ENCODE results near the gene NLRP9. TPM values are rescaled to one million over a fixed set of nuclear protein-coding genes. Genes with fewer than 3 reads are reported as not detected.
A peak's percentile ranks its signal among the peaks of the same experiment; 100 is the strongest.

NLRP9 gene
- total RNA-seq, 1 experiment from 2014 or later: not detected

GRCh38 chr19:55673889-55674288, 64.3 kb downstream of the NLRP9 start:
- H3K4me1 ChIP-seq (ENCODE audit: control insufficient read depth in 1 of 2, insufficient read depth in 2 of 2, low read length in 2 of 2): peaks cover 11 to 39% of the 10 kb centered on the region in 2 experiments
- peak overlapping the region; percentile 84 for H3K9ac ChIP-seq (ENCODE audit: low read length)
- CTCF ChIA-PET: interaction anchor here (1.0 to 1.1 kb wide), 2 partner anchors 19 to 206 kb away, joined by 3 read pairs; partner anchors contain the start of gene U2AF2
- no peaks in the 10 kb centered on the region for H3K27me3 ChIP-seq (ENCODE audit: insufficient read depth, low read length)
- H3K9me2 ChIP-seq (ENCODE audit: insufficient read depth): no peaks in the 10 kb centered on the region
- H3K4me2 ChIP-seq (ENCODE audit: low read length): peak overlapping the region; percentile 77
- peaks cover 18 to 41% of the 10 kb centered on the region in 2 experiments; a peak in 3 of 4 replicates for H3K36me3 ChIP-seq (ENCODE audit: control insufficient read depth in 1 of 2, insufficient read depth in 2 of 2, low read length in 2 of 2)
- no peak overlapping the region for H2AFZ ChIP-seq (ENCODE audit: low read depth, low read length, poor library complexity, severe bottlenecking)
- H3K9me3 ChIP-seq (ENCODE audit: control insufficient read depth in 1 of 2, insufficient read depth in 1 of 2, low read depth in 1 of 2, low read length in 2 of 2): no peaks in the 10 kb centered on the region
- 0 out of 2 replicates have a peak, but pooled peaks cover 8% of the 10 kb centered on the region for H4K20me1 ChIP-seq (ENCODE audit: insufficient read depth)
- RAD21 ChIA-PET (ENCODE audit: low non-redundant PET in 1 of 2, low total read pairs in 2 of 2, uncharacterized antibody in 2 of 2, unreplicated experiment in 2 of 2): no interaction called here
- 0 out of 2 replicates have a peak overlapping the region, but pooled peaks have one; percentile 39 for H3K27ac ChIP-seq (ENCODE audit: low read depth, low read length)
- peaks cover 92% of the 10 kb centered on the region for H3K79me2 ChIP-seq (ENCODE audit: insufficient read depth, low read length)
- intact Hi-C loops (cut with micrococcal nuclease): no loop called here
- no peak for DNase-seq (ENCODE audit: low read depth, low spot score)
- no TSS peak for BruUV-seq (replicated peaks)
- H3K4me3 ChIP-seq (replicated peaks in 1 of 2; ENCODE audit: low read depth in 1 of 2, low read length in 2 of 2): peak overlapping the region; percentile 83 to 94; a peak in 2 of 4 replicates
- POLR2A ChIA-PET: no interaction called here
- TF ChIP-seq CTCF (IDR thresholded peaks at IDR 0.05 in 2 of 3, conservative IDR thresholded peaks at IDR 0.05 in 1 of 3; ENCODE audit: borderline replicate concordance in 1 of 3, insufficient read depth in 1 of 3, low read depth in 2 of 3, low read length in 2 of 3) (no peak), CEBPB (IDR thresholded peaks at IDR 0.05; ENCODE audit: low read depth) (no peak)
- ATAC-seq: no peak

- ChIA-PET RAD21 (ENCODE audit: low non-redundant PET in 1 of 2, low total read pairs in 2 of 2, uncharacterized antibody in 2 of 2, unreplicated experiment in 2 of 2) (no interaction called here), POLR2A (no interaction called here), CTCF (interaction anchor here (0.6 to 1.1 kb wide), 4 partner anchors 19 to 206 kb away, joined by 3 to 4 read pairs (median 3); partner anchors contain the start of gene U2AF2)
- H3K9me3 ChIP-seq (ENCODE audit: control insufficient read depth in 1 of 2, insufficient read depth in 1 of 2, low read depth in 1 of 2, low read length in 2 of 2): no peaks in the 10 kb centered on the region
- H3K4me3 ChIP-seq (replicated peaks in 1 of 2; ENCODE audit: low read depth in 1 of 2, low read length in 2 of 2): no peak overlapping the region
- no peak for TF ChIP-seq REST (IDR thresholded peaks at IDR 0.05; ENCODE audit: low read depth)
- TF ChIP-seq EZH2phosphoT487 (IDR thresholded peaks at IDR 0.05; ENCODE audit: borderline replicate concordance): no peak
- no peak for TF ChIP-seq JUND (IDR thresholded peaks at IDR 0.05)
- no peak for TF ChIP-seq CTCF (IDR thresholded peaks at IDR 0.05 in 2 of 3, conservative IDR thresholded peaks at IDR 0.05 in 1 of 3; ENCODE audit: borderline replicate concordance in 1 of 3, insufficient read depth in 1 of 3, low read depth in 2 of 3, low read length in 2 of 3)
- TF ChIP-seq TCF7L2 (IDR thresholded peaks at IDR 0.05; ENCODE audit: borderline replicate concordance, extremely low read depth, insufficient read depth, insufficient read length): no peak
- no peak for TF ChIP-seq POLR2A (IDR thresholded peaks at IDR 0.05; ENCODE audit: borderline replicate concordance, extremely low read depth, insufficient read depth, insufficient read length)
- TF ChIP-seq CBX3 (IDR thresholded peaks at IDR 0.05; ENCODE audit: low read depth): no peak
- TF ChIP-seq SP1 (IDR thresholded peaks at IDR 0.05; ENCODE audit: low read depth): no peak
- peak overlapping the region; percentile 10; the same call in 1 of the 2 replicates for H3K4me2 ChIP-seq (ENCODE audit: low read length)
- peaks cover 11 to 39% of the 10 kb centered on the region in 2 experiments for H3K4me1 ChIP-seq (ENCODE audit: control insufficient read depth in 1 of 2, insufficient read depth in 2 of 2, low read length in 2 of 2)
- no TSS peak for BruUV-seq (replicated peaks)
- H2AFZ ChIP-seq (ENCODE audit: low read depth, low read length, poor library complexity, severe bottlenecking): no peak overlapping the region
- no peak for ATAC-seq
- no peak for DNase-seq (ENCODE audit: low read depth, low spot score)
- H3K79me2 ChIP-seq (ENCODE audit: insufficient read depth, low read length): peaks cover 92% of the 10 kb centered on the region
- peaks cover 19 to 41% of the 10 kb centered on the region in 2 experiments; a peak in 3 of 4 replicates for H3K36me3 ChIP-seq (ENCODE audit: control insufficient read depth in 1 of 2, insufficient read depth in 2 of 2, low read length in 2 of 2)
- 0 out of 2 replicates have a peak, but pooled peaks cover 8% of the 10 kb centered on the region for H4K20me1 ChIP-seq (ENCODE audit: insufficient read depth)
- intact Hi-C loops (cut with micrococcal nuclease): no loop called here
- H3K27ac ChIP-seq (ENCODE audit: low read depth, low read length): 0 out of 2 replicates have a peak overlapping the region, but pooled peaks have one; percentile 39
- no peak overlapping the region for H3K9ac ChIP-seq (ENCODE audit: low read length)
- H3K27me3 ChIP-seq (ENCODE audit: insufficient read depth, low read length): no peaks in the 10 kb centered on the region
- no peaks in the 10 kb centered on the region for H3K9me2 ChIP-seq (ENCODE audit: insufficient read depth)
These were observed 64.7 kb downstream of the NLRP9 start for GRCh38 chr19:55673465-55673864.
